ENCODE results near the gene RAB11FIP4.

The RAB11FIP4 gene

GRCh38 chr17:31405890-31406371 is 14.5 kb downstream of the RAB11FIP4 start:
- TF ChIP-seq CTCF (IDR thresholded peaks at IDR 0.05), result no peak
- Histone ChIP-seq H3K9ac (no peak overlapping the region), H3K79me2 (peaks cover 24% of the 10 kb centered on the region)

GRCh38 chr17:31408586-31408985 is 17.1 kb downstream of the RAB11FIP4 start:
- Histone ChIP-seq H3K36me3 (ENCODE audit: control insufficient read depth, insufficient read depth, low read length) (no peaks in the 10 kb centered on the region), H3K9ac (no peak overlapping the region), H3K79me2 (peaks cover 46% of the 10 kb centered on the region), H3K27ac (no peak overlapping the region), H3K4me1 (peaks cover 17% of the 10 kb centered on the region), H3K4me2 (ENCODE audit: low read length) (no peak overlapping the region), H3K4me3 (ENCODE audit: low read depth, low read length) (no peak overlapping the region), H3K27me3 (ENCODE audit: control insufficient read depth, insufficient read depth, low read length) (no peaks in the 10 kb centered on the region), H2AFZ (no peak overlapping the region), H3K9me3 (ENCODE audit: control insufficient read depth, low read length) (no peaks in the 10 kb centered on the region)
- no peak for TF ChIP-seq CTCF (IDR thresholded peaks at IDR 0.05)

More at GRCh38 chr17:31405890-31406371, 14.5 kb downstream of the RAB11FIP4 start:
- H2AFZ ChIP-seq, result peak overlapping the region; percentile 39
- H3K4me1 ChIP-seq, result peaks cover 17% of the 10 kb centered on the region
- no peaks in the 10 kb centered on the region for H3K36me3 ChIP-seq (ENCODE audit: control insufficient read depth, insufficient read depth, low read length)
- H3K4me3 ChIP-seq (ENCODE audit: low read depth, low read length), result no peak overlapping the region
- no peaks in the 10 kb centered on the region for H3K9me3 ChIP-seq (ENCODE audit: control insufficient read depth, low read length)
- no peaks in the 10 kb centered on the region for H3K27me3 ChIP-seq (ENCODE audit: control insufficient read depth, insufficient read depth, low read length)
- H3K4me2 ChIP-seq (ENCODE audit: low read length), result no peak overlapping the region
- no peak overlapping the region for H3K27ac ChIP-seq

- H3K27ac ChIP-seq, result no peak overlapping the region
- H3K4me1 ChIP-seq, result peaks cover 6% of the 10 kb centered on the region
- no peak overlapping the region for H3K4me3 ChIP-seq (ENCODE audit: low read depth, low read length)
- TF ChIP-seq CTCF (IDR thresholded peaks at IDR 0.05), result no peak
- H3K9me3 ChIP-seq (ENCODE audit: control insufficient read depth, low read length), result no peaks in the 10 kb centered on the region
- no peak overlapping the region for H3K4me2 ChIP-seq (ENCODE audit: low read length)
- H3K79me2 ChIP-seq, result peaks cover 74% of the 10 kb centered on the region
- H3K9ac ChIP-seq, result no peak overlapping the region
- no peak overlapping the region for H2AFZ ChIP-seq
- no peaks in the 10 kb centered on the region for H3K36me3 ChIP-seq (ENCODE audit: control insufficient read depth, insufficient read depth, low read length)
- no peaks in the 10 kb centered on the region for H3K27me3 ChIP-seq (ENCODE audit: control insufficient read depth, insufficient read depth, low read length)
These were observed 20.3 kb downstream of the RAB11FIP4 start for GRCh38 chr17:31411707-31412285.

GRCh38 chr17:31412511-31412910 is 21.0 kb downstream of the RAB11FIP4 start:
- Histone ChIP-seq H3K4me2 (ENCODE audit: low read length) (no peak overlapping the region), H3K27ac (no peak overlapping the region), H2AFZ (no peak overlapping the region)

More at GRCh38 chr17:31412511-31412910, 21.0 kb downstream of the RAB11FIP4 start:
- TF ChIP-seq CTCF (IDR thresholded peaks at IDR 0.05), result no peak
- no peaks in the 10 kb centered on the region for H3K9me3 ChIP-seq (ENCODE audit: control insufficient read depth, low read length)
- H3K4me1 ChIP-seq, result peaks cover 1% of the 10 kb centered on the region
- H3K9ac ChIP-seq, result no peak overlapping the region
- peaks cover 76% of the 10 kb centered on the region for H3K79me2 ChIP-seq
- H3K27me3 ChIP-seq (ENCODE audit: control insufficient read depth, insufficient read depth, low read length), result no peaks in the 10 kb centered on the region
- no peak overlapping the region for H3K4me3 ChIP-seq (ENCODE audit: low read depth, low read length)
- H3K36me3 ChIP-seq (ENCODE audit: control insufficient read depth, insufficient read depth, low read length), result no peaks in the 10 kb centered on the region
